ENCODE measurements around the gene LRRN1.

LRRN1 gene

DNA sequence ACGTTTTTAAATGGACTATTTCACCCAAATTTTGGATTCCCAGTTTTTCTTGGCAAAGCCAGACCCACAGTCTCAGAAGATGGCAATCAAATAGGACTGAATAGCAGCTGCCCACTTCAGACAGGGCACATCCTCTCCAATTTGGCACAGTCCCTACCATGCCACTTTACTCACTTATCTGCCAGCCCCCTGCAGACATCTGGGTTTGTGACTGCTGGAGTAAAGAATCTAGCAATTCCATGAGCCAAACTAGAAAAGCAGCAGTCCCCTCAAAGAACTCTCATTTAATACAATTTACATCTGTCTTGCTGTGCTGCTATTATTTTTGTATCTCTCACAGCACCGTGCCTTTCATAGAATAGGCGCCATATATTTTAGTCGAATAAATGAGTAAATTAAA, 16.0 kb upstream of the LRRN1 start:
- H3K9me3 ChIP-seq (ENCODE audit: control insufficient read depth, low read depth, low read length), result no peaks in the 10 kb centered on the region
- no peaks in the 10 kb centered on the region for H3K4me1 ChIP-seq (ENCODE audit: control insufficient read depth, low read depth, low read length)
- H3K9ac ChIP-seq (ENCODE audit: low read length), result no peak overlapping the region
- H3K27me3 ChIP-seq (ENCODE audit: control insufficient read depth, insufficient read depth, low read length), result no peaks in the 10 kb centered on the region
- H3K4me3 ChIP-seq (ENCODE audit: low read length), result no peak overlapping the region
- H3K36me3 ChIP-seq (ENCODE audit: control insufficient read depth, low read depth, low read length), result no peaks in the 10 kb centered on the region
- no peak overlapping the region for H3K27ac ChIP-seq (ENCODE audit: low read length)

DNA sequence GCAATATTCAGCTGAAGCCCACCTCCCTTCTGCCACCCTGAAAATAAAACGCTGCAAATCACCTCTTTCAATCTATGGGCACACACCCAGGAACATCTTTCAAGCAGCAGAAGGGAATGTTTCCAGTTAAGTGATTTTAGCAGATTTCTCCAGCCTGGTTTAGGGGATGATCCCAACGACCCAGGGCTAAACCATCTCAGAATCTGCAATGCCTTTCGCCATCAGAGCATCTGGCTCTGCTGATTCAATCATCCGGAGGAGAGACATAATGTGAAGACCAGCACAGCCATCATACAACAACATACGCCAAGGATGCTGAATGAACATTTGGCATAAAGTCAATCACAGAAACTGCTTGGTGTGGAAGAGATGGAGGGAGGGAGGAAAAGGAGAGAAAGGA, 15.5 kb upstream of the LRRN1 start:
- no peaks in the 10 kb centered on the region for H3K9me3 ChIP-seq (ENCODE audit: control insufficient read depth, low read depth, low read length)
- no peak overlapping the region for H3K9ac ChIP-seq (ENCODE audit: low read length)
- no peaks in the 10 kb centered on the region for H3K36me3 ChIP-seq (ENCODE audit: control insufficient read depth, low read depth, low read length)
- no peaks in the 10 kb centered on the region for H3K4me1 ChIP-seq (ENCODE audit: control insufficient read depth, low read depth, low read length)
- H3K27me3 ChIP-seq (ENCODE audit: control insufficient read depth, insufficient read depth, low read length), result no peaks in the 10 kb centered on the region
- H3K4me3 ChIP-seq (ENCODE audit: low read length), result no peak overlapping the region
- no peak overlapping the region for H3K27ac ChIP-seq (ENCODE audit: low read length)

DNA sequence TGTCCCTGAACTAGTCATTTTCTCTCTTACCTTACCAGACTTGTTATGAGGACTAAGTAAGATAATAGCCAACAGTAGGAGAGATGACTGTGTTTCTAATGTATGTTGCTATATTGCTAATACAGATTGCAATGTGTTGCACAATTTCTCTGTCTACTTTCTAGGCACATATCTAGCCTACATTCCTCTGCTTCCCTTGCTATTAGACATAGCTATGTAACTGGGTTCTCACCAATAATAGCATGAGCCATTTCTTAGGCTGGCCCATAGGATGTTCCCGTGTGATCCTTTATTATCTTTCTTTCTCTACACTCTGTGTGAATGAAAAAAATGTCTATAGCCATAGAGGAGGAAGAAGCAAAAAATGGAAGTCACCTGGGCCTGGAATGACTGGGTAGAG, 6.8 kb upstream of the LRRN1 start:
- H3K4me1 ChIP-seq (ENCODE audit: control insufficient read depth, low read depth, low read length), result no peaks in the 10 kb centered on the region
- H3K27me3 ChIP-seq (ENCODE audit: control insufficient read depth, insufficient read depth, low read length), result peaks cover 12% of the 10 kb centered on the region
- no peak overlapping the region for H3K4me3 ChIP-seq (ENCODE audit: low read length)
- H3K27ac ChIP-seq (ENCODE audit: low read length), result no peak overlapping the region
- no peaks in the 10 kb centered on the region for H3K9me3 ChIP-seq (ENCODE audit: control insufficient read depth, low read depth, low read length)
- no peaks in the 10 kb centered on the region for H3K36me3 ChIP-seq (ENCODE audit: control insufficient read depth, low read depth, low read length)
- H3K9ac ChIP-seq (ENCODE audit: low read length), result no peak overlapping the region

DNA sequence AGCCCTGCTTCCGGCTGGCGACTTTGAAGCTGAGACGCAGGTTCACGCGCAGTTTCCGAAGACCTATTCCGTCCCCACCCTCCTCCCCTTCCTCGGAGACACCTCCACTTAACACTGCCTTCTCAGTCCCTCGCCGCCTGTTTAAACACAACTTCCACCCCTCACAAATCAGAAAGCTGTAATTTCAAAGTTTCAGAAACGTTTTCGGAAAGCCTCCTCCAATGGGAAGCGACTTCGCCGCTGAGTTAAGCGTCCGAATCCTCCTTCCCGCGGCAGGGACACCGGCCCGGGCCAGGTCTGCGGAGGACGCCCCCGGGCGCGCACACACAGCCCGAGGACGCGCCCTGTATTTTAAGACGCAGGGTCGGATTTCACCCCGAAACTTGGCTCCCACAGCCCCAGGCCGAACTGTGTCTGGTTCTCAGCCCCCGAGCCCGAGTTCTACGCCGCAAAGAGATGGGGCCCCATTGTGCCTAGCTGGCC, 559 bp upstream of the LRRN1 start:
- Histone ChIP-seq H3K36me3 (ENCODE audit: control insufficient read depth, low read depth, low read length) (peaks cover 20% of the 10 kb centered on the region), H3K9ac (ENCODE audit: low read length) (peak overlapping the region; percentile 80), H3K4me3 (ENCODE audit: low read length) (peak overlapping the region; percentile 78), H3K27ac (ENCODE audit: low read length) (peak overlapping the region; percentile 38), H3K4me1 (ENCODE audit: control insufficient read depth, low read depth, low read length) (peaks cover 24% of the 10 kb centered on the region), H3K27me3 (ENCODE audit: control insufficient read depth, insufficient read depth, low read length) (peaks cover 19% of the 10 kb centered on the region), H3K9me3 (ENCODE audit: control insufficient read depth, low read depth, low read length) (no peaks in the 10 kb centered on the region)

DNA sequence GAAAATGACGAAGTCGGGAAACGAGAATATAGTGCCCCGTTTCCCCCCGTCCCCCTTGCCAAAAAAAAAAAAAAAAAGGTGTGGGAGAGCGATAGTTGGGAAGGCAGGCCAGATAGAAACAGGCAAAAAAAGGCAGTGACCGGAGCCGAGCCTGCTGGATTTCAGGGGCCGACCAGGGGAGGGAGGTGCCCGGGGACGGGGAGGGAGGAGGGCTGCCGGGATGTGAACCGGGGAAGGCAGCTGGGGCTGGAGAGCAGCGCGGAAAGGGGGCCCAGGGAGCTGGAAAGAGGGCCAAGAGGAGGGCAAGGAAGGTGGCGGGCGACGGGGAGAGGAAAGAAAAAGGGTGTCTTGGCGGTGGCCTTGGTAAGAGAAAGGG, 837 bp downstream of the LRRN1 start:
- peak overlapping the region; percentile 27 for H3K27ac ChIP-seq (ENCODE audit: low read length)
- peaks cover 38% of the 10 kb centered on the region for H3K4me1 ChIP-seq (ENCODE audit: control insufficient read depth, low read depth, low read length)
- peak overlapping the region; percentile 78 for H3K4me3 ChIP-seq (ENCODE audit: low read length)
- peaks cover 34% of the 10 kb centered on the region for H3K36me3 ChIP-seq (ENCODE audit: control insufficient read depth, low read depth, low read length)
- peak overlapping the region; percentile 84 for H3K9ac ChIP-seq (ENCODE audit: low read length)
- H3K9me3 ChIP-seq (ENCODE audit: control insufficient read depth, low read depth, low read length), result no peaks in the 10 kb centered on the region
- peaks cover 19% of the 10 kb centered on the region for H3K27me3 ChIP-seq (ENCODE audit: control insufficient read depth, insufficient read depth, low read length)

DNA sequence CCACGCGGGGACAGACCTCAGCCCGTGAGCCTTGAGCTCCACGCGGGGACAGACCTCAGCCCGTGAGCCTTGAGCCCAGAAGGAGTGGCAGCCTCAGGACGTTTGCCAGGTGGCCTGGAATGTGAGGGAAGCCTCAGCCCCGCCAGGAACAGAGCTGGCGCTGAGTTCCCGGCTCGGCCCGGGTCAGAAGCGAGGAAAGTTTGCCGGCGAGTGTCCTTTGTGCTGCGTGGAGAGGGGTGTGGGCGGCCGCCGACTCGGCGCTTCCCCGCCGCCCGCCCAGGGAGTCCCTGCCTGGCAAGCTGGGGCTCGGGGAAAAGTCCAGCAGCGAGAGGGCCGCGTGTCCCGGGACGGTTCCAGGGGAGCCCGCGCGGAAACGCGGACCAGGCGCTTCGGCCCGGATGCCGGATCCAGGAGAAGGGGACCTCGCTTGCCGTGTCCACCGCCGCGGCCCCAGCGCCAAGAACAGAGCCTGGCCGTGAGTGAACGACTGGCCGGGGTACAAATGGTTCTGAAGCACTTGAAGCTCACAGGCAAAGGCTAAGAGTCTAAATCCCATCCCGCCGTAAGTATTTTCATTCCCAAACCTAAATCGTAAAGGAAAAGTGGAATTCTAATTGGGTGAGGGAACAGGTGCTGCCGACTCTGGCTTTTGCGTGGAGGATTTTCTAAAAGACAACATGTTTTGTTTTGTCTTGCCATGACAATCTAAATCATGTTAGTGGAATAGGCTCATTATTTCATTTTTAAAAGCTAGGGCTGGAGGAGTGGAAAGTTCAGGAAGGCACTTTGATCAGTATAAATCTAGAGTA, 1.7 kb downstream of the LRRN1 start:
- Histone ChIP-seq H3K4me3 (ENCODE audit: low read length) (peak overlapping the region; percentile 78), H3K36me3 (ENCODE audit: control insufficient read depth, low read depth, low read length) (peaks cover 42% of the 10 kb centered on the region), H3K27ac (ENCODE audit: low read length) (peak overlapping the region; percentile 50)

DNA sequence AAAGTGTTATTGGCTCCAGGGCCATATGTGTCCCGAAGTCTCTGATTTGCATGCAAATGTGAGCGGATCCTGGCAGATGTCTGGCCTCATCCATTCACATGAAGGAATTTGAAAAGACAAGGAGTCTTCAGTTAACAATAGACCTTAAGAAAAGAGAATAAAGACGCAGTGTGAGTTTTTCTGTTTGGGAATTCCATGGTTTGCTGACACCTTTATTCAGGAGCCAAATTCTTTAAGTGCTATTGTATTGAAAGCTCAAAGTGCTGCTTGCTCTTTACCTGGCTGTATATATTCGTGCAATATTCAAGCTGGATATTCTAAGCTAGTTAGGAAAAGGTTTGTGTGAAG, 2.2 kb downstream of the LRRN1 start:
- Histone ChIP-seq H3K9me3 (ENCODE audit: control insufficient read depth, low read depth, low read length) (no peaks in the 10 kb centered on the region), H3K4me3 (ENCODE audit: low read length) (peak overlapping the region; percentile 78), H3K9ac (ENCODE audit: low read length) (peak overlapping the region; percentile 84), H3K27ac (ENCODE audit: low read length) (peak overlapping the region; percentile 67), H3K27me3 (ENCODE audit: control insufficient read depth, insufficient read depth, low read length) (peaks cover 17% of the 10 kb centered on the region), H3K4me1 (ENCODE audit: control insufficient read depth, low read depth, low read length) (peaks cover 52% of the 10 kb centered on the region), H3K36me3 (ENCODE audit: control insufficient read depth, low read depth, low read length) (peaks cover 43% of the 10 kb centered on the region)

More for the DNA sequence above, 1.7 kb downstream of the LRRN1 start:
- peaks cover 19% of the 10 kb centered on the region for H3K27me3 ChIP-seq (ENCODE audit: control insufficient read depth, insufficient read depth, low read length)
- H3K9me3 ChIP-seq (ENCODE audit: control insufficient read depth, low read depth, low read length), result no peaks in the 10 kb centered on the region
- H3K4me1 ChIP-seq (ENCODE audit: control insufficient read depth, low read depth, low read length), result peaks cover 46% of the 10 kb centered on the region
- H3K9ac ChIP-seq (ENCODE audit: low read length), result peak overlapping the region; percentile 84

DNA sequence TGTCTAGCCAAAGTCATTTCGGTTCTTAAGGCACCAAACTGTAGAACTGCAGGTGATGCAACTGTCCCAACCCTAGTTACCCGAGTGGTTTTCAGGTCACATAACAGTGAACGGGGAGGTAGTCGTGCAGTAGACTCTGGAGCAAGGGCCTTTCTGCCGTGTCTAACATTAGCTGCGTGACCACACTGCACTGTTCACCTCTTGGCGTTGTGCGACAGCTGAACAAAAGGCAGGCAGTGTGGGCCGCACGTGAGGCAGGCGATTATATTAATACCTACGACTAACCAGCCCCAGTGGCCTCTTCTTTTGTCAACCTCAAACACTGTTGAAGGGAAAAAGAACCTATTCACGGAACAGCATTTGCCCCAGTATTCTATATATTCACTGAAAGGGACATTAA, 2.8 kb downstream of the LRRN1 start:
- Histone ChIP-seq H3K4me3 (ENCODE audit: low read length) (peak overlapping the region; percentile 78), H3K27me3 (ENCODE audit: control insufficient read depth, insufficient read depth, low read length) (peaks cover 11% of the 10 kb centered on the region), H3K36me3 (ENCODE audit: control insufficient read depth, low read depth, low read length) (peaks cover 47% of the 10 kb centered on the region), H3K9me3 (ENCODE audit: control insufficient read depth, low read depth, low read length) (no peaks in the 10 kb centered on the region), H3K27ac (ENCODE audit: low read length) (peak overlapping the region; percentile 67), H3K4me1 (ENCODE audit: control insufficient read depth, low read depth, low read length) (peaks cover 57% of the 10 kb centered on the region), H3K9ac (ENCODE audit: low read length) (peak overlapping the region; percentile 84)

DNA sequence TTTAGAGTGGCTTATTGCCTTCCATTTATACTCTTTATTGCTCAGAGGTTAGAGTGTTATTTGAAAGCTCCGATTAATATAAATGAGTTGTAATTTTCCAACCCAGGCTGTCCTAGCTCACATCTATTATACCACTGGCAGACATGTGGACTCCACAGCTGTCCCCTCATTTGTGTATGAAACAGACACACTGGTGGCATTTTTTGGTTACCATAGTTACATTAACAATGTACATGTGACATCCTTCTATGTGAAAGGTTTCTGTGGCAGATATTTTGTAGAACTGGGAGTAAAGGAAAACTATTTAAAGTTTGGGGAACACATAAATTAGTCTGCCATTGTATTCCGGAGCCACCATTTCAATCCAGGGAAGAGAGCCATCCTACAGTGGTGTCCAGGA, 5.3 kb downstream of the LRRN1 start:
- Histone ChIP-seq H3K27me3 (ENCODE audit: control insufficient read depth, insufficient read depth, low read length) (no peaks in the 10 kb centered on the region), H3K36me3 (ENCODE audit: control insufficient read depth, low read depth, low read length) (peaks cover 65% of the 10 kb centered on the region), H3K9ac (ENCODE audit: low read length) (no peak overlapping the region), H3K4me1 (ENCODE audit: control insufficient read depth, low read depth, low read length) (peaks cover 53% of the 10 kb centered on the region), H3K4me3 (ENCODE audit: low read length) (peak overlapping the region; percentile 78), H3K27ac (ENCODE audit: low read length) (no peak overlapping the region), H3K9me3 (ENCODE audit: control insufficient read depth, low read depth, low read length) (no peaks in the 10 kb centered on the region)

DNA sequence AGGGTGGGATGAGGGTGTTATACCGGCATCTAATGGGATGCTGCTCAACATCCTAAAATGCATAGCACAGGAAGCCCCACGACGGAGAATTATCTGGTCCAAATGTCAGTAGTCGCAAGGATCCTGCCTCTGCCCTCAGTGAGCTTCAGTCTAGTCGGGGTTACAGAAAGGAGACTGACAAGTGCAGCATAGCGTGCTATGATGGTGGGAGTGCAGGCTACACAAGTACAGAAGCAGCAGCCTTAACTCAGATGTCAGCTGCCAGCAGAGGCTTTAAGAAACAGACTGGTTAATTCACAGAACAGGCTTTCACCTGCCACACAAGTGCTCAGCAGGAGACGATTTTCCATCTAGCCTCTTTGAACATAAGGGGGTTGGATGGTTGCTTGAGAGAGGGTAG, 6.9 kb downstream of the LRRN1 start:
- Histone ChIP-seq H3K9me3 (ENCODE audit: control insufficient read depth, low read depth, low read length) (no peaks in the 10 kb centered on the region), H3K36me3 (ENCODE audit: control insufficient read depth, low read depth, low read length) (peaks cover 78% of the 10 kb centered on the region), H3K27me3 (ENCODE audit: control insufficient read depth, insufficient read depth, low read length) (no peaks in the 10 kb centered on the region), H3K4me3 (ENCODE audit: low read length) (no peak overlapping the region), H3K4me1 (ENCODE audit: control insufficient read depth, low read depth, low read length) (peaks cover 53% of the 10 kb centered on the region), H3K27ac (ENCODE audit: low read length) (no peak overlapping the region), H3K9ac (ENCODE audit: low read length) (no peak overlapping the region)

DNA sequence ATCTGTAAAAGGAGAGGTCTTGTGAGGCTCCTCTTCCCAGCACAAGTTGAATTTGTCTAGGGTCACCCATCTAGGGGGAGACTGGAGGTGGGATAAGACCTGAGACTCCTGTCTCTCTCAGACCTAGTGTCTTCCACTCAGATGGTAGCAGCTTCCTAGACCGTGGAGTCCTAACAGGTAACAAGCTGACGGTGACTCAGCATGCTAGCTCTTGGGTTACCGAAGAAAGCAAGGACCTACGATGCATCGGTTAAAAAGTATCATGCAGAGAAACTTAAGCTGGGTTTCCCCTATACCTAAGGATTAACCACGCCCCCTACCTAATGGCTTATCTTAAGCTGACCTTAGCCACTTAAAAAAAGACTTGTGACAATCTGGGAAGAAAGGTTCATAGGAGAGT, 7.6 kb downstream of the LRRN1 start:
- peaks cover 53% of the 10 kb centered on the region for H3K4me1 ChIP-seq (ENCODE audit: control insufficient read depth, low read depth, low read length)
- H3K9ac ChIP-seq (ENCODE audit: low read length), result no peak overlapping the region
- peaks cover 83% of the 10 kb centered on the region for H3K36me3 ChIP-seq (ENCODE audit: control insufficient read depth, low read depth, low read length)
- H3K4me3 ChIP-seq (ENCODE audit: low read length), result no peak overlapping the region
- no peaks in the 10 kb centered on the region for H3K27me3 ChIP-seq (ENCODE audit: control insufficient read depth, insufficient read depth, low read length)
- H3K27ac ChIP-seq (ENCODE audit: low read length), result no peak overlapping the region
- H3K9me3 ChIP-seq (ENCODE audit: control insufficient read depth, low read depth, low read length), result no peaks in the 10 kb centered on the region

DNA sequence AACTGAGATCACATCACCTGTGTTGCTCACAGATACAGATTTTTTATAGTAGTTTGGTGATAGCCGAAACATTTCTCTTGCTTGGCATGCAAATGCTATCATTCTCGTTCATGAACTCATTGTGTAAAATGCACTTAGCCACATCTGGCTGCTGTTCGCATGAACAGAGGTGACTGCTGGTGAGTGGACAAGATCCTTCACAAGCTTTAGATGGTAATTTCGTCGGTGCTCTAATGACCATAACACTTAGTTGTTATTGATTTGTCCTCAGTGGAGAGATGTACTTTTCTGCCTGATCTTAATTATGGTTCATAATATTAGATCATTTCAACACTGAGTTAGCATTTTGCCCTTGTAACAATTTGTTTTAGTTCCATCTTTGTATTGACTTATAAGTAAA, 13.8 kb downstream of the LRRN1 start:
- Histone ChIP-seq H3K9ac (ENCODE audit: low read length) (no peak overlapping the region), H3K36me3 (ENCODE audit: control insufficient read depth, low read depth, low read length) (peaks cover 84% of the 10 kb centered on the region), H3K9me3 (ENCODE audit: control insufficient read depth, low read depth, low read length) (no peaks in the 10 kb centered on the region), H3K4me3 (ENCODE audit: low read length) (no peak overlapping the region), H3K4me1 (ENCODE audit: control insufficient read depth, low read depth, low read length) (no peaks in the 10 kb centered on the region), H3K27me3 (ENCODE audit: control insufficient read depth, insufficient read depth, low read length) (no peaks in the 10 kb centered on the region), H3K27ac (ENCODE audit: low read length) (no peak overlapping the region)
